HUDEP-2 (cell line): Measurements from ENCODE around the gene CAMP.
"Not testable (repeated sequence)": the region's sequence is repeated elsewhere in the genome, so short reads cannot be mapped to it uniquely, and the experiment has no call there.

Experiments used
- DNase-seq, 76 experiments: peaks; one replicate each; lab custom pipeline; 2025; ENCODE audit not compliant: unreplicated experiment in 76 of 76; lab: John Stamatoyannopoulos, UW

CAMP gene

DNA sequence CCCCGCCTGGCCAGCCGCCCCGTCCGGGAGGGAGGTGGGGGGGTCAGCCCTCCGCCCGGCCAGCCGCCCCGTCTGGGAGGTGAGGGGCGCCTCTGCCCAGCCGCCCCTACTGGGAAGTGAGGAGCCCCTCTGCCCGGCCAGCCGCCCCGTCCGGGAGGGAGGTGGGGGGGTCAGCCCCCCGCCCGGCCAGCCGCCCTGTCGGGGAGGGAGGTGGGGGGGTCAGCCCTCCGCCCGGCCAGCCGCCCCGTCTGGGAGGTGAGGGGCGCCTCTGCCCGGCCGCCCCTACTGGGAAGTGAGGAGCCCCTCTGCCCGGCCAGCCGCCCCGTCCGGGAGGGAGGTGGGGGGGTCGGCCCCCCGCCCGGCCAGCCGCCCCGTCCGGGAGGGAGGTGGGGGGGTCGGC is 11.5 kb upstream of the CAMP start:
- DNase-seq: not testable (repeated sequence)

DNA sequence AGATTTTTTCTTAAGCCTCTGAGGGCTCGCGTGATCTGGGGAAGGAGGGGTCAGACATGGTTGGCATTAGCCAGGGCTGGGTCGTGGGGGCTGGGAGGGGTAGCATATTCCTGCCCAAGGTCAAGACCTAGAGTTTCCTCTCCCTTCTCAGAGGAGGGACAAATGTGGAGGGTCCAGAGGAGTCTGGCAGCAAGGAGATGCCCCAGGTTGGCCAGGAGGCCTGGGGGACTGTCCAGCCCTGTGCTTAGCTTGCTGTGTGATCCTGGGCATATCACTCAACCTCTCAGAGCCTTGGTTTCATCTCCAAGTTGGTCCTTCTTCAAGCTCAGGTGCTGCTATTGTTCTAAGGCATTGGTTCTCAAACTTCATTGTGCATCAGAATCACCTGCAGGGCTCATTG is 9.1 kb upstream of the CAMP start:
- no peak for DNase-seq

DNA sequence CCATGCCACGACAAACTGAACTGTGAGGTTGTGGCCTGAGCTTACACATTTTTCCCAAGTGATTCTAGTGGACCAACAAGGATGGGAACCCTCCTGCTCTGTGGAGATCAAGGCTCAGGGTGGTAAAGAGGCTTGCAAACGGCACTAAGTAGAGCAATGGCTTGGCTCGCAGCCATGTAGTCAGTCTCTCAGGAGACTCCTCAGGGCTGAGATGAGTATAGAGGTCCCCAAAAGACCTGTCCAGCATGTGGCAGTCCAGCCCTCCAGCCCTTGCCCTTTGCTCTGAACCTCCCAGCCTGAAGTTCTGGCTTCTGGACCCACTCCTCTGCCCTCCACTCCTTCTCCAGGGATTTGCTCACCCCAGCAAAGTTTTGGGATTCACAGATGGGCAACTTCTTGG is 8.3 kb upstream of the CAMP start:
- no peak for DNase-seq

DNA sequence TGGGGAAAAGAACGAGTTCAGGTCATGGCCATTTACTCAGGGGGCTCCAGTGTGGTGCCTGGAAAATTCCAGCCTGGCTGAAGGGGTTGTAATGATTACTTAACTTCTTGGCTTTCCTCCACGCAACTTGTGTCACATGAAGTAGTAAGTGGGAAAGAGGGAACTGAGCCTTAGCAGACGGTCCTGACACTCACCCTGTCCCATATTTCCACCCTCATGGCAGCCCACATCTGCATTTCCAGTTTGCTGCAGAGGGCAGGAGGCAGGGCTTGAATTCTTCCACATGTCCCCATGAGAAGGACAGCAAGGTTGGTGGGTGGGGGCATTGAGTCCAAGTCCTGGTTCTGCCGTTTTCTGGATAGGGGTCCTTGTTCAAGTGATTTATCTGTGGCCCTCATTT is 7.8 kb upstream of the CAMP start:
- DNase-seq: no peak

DNA sequence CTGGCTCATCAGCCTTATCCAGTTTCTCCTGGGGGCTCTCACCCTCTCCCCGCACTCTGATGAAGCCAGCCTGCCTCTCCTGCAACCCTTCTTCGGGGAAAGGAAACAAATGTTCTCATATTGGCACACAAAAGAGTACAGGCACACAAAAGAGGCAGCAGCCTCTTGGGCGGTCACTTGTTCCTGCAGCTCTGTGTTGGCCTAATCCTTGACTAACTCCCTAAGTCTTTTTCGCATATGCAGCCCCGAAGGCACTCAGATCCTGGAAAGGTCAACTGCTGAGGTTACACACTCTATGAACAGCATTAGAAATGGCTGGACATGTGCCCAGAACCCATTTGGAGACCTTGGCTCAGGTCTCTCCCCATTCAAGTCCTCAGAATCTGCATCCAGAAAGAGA is 7.4 kb upstream of the CAMP start:
- DNase-seq: no peak

DNA sequence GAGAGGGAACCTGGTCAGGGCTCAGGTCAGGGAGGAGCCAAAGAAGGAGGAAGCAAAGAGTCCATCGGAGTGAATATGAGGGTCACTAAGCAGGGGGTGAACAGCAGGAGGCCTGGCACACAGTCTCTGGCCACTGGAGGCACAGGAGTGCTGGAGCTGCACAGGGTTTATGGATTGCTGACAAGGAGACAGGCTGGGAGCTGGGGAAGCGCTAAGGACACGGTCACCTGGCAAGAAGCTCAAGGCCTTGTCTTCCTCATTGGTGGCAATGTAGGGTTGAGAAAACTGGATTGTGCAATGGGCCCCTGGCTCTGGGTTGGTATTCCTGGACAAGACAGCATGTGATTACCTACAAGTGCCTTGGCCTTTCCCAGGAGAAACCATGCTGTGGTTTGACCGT is 5.8 kb upstream of the CAMP start:
- DNase-seq: no peak

DNA sequence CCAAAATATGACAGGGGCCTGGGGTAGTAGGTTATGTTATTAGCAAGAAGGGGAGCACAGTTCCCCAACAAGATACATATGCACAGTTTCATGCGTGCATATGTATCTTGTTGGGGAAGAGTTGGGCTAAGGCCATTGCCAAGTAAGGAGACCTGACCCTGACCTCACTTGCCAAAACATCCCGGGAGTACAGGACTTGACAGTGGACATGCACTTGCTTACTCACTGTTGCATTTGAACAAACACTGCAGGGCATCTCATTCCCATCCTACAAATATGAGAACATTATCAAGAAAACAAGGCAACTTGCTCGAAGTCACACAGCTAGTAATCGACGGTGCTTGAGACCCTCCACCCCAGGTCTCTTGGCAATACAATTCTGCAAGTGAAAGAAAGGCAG is 4.8 kb upstream of the CAMP start:
- no peak for DNase-seq

DNA sequence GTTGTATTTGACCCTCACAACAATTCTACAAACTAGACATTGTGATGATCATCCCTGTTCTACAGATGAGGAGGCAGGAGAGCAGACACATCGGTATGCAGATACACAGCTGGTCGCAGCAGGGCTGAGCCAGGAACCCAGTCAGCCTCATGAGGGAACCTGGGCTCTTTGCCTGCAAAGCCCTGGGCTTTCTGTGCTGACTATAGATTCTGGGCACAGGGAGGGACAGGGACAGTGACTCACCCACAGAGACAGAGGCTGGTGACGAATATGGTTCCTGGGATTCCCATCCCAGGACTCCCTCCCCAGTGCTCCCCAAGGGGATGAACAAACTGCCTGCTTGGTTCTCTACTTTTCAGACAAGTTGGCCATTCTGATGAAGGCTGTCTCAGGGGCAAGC is 3.8 kb upstream of the CAMP start:
- no peak for DNase-seq

DNA sequence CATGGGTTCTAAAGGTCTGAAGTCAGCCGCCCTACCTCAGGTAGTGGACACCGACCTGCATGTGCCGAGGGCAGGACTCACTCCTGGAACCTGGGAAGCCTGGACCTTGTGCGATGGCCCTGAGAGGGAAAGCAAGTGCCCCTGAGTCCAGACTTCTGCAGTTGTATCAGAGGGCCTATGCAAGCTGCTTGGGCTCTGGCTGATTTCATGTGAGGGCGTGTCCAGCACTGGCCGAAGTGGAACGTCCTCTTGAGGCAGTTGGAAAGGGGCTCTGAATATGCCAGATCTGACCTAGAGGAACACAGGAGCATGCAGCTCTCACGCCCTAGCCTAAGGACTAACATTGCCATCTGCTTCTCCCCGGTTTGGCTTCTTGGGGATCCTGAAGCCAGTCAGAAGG is 2.5 kb upstream of the CAMP start:
- no peak for DNase-seq

DNA sequence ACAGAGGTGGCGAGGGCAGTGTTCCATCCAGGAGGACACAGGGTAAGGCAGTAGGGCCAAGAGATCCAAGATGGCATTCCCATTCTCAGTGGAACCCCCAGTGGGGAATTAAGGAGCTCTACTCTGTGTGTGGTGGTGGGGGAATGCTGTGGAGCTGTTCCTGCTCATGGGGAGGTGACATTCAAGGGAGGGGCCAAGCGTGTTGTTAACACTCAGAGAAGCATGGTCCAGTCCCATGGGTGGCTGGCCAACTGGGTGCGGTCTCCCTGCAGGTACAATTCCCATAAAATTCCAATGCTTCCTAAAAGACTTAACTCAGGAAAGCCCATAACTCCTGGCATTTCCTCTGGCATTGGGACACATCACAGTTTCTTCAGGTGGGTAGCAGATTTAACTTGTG is 2.3 kb downstream of the CAMP start:
- no peak for DNase-seq

DNA sequence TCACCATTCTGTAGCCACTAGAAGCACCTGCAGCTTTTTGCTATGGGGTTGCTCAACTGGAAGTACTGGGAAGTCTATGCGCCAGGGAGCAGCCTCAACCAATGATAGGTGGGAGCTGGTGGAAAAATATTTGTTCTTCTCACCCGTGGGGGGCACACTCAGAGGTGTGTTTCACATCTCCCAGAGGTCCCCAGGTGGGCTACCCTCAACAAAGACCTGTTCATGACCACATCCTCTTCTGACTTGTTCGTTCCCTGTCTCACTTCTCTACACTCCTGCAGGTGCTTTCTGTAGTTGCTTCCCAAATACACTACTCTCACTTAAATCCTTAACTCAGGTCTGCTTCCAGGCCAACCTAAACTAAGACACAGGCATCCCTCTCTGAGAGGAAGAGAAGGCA is 3.6 kb downstream of the CAMP start:
- DNase-seq: no peak

DNA sequence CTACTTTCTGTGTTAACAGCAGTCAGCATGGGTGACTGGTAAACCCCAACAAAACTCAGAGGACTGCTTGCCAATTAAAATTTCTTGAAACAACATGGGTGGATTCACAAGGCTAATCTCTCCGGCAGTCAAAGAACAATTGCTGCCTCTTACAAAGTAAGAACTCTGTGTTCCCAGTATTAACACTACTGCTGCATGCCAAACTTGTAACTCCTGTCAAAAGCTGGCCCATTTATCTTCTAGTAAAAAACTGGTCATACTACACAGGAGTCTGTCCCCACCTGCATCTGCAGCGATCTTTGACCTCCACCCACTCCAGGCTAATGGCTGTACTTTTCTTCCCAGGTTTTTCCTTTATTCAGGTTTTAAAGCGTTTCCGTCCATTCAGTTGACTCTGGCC is 8.9 kb downstream of the CAMP start:
- no peak for DNase-seq

DNA sequence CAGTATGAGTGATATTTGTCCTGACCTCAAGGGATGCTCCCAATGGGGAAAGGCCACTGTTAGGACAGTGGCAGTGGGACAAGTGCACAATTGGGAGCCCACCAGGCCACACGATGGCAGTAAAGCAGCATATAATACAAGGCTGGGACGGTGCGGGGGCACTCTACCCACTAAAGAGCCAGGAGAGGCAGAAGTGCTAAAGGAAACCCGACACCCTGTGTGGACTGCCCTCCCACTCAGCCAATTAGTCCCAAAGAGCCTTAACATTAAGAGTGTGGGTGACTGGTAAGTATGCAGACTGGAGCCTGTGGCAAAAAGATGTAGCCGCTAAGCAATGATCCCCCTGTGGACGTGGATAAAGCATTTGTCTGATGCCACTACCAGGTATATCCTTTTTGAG is 9.4 kb downstream of the CAMP start:
- DNase-seq: peak in 70 of 76 experiments; percentile 9 to 73 (median 42)

DNA sequence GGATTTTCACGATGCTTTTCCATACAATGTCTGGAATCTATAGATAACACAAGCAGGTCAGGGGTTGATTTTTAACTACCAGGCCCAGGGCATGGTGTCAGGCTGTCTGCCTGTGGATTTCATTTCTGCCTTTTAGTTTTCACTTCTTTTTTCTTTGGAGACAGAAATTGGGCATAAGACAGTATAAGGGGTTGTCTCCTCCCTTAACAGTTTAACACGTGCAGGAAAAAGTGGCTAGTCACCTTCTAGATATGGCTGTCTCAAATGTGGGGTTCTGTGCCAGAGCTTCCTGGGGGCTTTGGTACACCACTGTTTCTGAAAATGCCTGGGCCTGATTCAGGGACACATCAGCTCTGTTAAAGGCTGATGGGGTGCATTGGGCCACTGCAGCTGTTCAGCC is 10.2 kb downstream of the CAMP start:
- no peak for DNase-seq

DNA sequence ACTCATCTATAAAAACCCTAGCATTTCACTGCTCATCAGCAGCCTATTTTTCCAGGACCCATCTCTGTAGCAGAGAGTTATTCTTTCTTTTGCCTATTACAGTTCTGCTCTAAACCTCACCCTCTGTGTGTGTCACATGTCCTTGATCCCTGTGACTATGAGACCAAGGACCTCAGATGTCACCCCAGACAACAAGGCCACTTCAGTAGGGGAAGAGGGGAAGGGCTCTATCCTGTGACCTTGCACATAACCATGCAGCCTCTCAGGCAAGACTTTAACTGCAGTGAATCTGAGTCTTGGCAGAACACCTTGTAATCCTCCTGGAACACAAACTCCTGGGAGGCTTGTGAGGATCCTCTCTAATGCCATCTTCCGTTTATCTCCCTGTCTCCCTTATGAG is 13.2 kb downstream of the CAMP start:
- no peak for DNase-seq

DNA sequence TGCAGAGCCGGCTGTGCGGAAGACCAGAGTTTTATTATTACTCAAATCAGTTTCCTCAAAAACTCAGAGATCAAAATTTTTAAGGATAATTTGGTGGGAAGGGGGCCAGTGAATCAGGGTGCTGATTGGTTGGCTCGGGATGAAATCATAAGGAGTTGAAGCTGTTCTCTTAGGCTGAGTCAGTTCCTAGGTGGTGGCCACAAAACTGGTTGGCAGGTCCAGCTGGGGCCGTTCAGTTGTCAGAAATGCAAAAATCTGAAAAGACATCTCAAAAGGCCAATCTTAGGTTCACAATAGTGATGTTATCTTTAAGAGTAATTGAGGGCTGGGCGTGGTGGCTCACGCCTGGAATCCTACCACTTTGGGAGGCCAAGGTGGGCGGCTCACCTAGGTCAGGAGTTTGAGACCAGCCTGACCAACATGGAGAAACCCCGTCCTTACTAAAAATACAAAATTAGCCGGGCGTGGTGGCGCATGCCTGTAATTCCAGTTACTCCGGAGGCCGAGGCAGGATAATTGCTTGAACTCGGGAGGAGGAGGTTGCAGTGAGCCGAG is 15.3 kb downstream of the CAMP start:
- no peak for DNase-seq

DNA sequence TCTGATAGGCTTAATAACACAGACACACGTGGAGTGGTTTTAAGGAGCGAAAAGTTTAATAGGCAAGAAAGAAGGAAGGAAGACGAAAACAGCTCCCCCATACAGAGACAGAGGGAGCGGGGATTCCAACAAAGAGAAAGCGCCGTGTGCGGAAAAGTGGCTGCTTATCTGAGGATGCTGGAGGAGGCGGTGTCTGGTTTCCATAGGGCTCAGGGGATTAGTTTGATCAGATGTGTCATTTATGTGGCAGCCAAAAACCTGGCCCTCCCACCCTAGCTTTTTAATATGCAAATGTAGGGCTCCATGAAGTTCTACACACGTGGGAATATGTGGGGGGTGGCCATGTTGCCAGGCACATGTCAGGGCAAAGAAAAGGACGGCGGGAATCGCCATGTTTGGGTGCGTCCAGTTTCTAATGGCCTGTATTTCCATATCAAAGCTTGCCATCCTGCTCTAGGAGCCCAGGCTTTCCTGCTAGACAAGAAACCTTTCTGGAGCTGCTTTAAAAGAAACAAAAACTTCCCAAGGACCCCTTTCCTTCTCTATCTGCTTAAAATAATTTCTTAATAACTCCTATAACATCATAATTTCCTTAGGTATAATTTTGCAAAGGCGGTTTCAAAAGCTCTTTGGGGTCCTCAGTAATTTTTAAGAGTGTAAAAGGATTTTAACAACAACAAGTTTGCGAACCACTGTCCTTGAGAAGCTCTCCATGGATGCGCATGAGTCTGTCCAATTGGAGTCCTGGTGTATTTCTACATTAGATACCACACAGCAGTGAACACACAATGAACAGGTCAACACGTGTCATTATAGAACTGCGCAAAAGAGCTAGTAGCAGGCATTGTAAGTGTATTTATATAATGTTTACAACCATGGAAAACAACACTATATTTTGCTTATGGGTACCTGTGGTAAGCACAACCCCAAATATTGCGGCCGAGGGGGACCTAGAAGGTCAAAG is 17.0 kb downstream of the CAMP start:
- no peak for DNase-seq

DNA sequence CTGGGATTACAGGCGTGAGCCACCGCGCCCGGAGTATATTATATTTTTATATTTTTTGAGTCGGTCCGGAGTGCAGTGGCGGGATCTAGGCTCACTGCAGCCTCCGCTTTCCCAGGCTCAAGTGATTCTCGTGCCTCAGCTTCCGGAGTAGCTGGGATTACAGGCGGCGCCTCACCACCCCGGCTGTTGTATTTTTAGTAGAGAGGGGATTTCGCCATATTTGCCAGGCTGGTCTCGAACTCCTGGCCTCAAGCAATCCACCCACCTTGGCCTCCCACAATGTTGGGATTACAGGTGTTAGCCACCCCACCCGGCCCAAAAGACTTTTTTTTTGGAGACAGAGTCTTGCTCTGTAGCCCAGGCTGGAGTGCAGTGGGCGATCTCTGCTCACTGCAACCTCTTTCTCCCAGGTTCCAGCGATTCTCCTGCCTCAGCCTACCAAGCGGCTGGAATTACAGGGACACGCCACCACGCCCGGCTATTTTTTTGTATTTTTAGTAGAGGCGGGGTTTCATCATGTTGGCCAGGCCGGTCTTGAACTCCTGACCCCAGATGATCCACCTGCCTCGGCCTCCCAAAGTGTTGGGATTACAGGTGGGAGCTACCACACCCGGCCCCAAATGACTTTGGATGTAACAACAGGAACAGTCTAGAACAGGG is 18.6 kb downstream of the CAMP start:
- DNase-seq: peak in 1 of 76 experiments; percentile 9

DNA sequence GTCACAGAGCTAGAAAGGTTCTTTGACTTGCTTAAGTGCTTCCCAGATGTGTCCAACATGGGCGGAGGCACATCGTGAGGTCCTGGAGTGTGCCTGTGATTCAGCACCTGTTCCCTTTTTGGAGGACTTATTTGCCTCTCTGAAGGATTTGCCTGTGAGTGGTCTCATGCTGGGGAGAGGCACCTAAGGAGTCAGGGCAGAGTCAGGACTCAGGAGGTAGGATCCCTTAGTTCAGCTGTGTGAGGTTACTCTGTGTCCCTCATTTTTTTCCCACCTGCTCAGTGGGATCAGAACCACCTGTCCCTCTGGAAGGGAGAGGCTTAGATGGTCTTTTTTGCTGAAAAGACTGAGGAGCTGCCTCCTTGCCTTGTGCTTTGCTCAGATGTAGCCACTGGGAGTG is 20.6 kb downstream of the CAMP start:
- DNase-seq: no peak

DNA sequence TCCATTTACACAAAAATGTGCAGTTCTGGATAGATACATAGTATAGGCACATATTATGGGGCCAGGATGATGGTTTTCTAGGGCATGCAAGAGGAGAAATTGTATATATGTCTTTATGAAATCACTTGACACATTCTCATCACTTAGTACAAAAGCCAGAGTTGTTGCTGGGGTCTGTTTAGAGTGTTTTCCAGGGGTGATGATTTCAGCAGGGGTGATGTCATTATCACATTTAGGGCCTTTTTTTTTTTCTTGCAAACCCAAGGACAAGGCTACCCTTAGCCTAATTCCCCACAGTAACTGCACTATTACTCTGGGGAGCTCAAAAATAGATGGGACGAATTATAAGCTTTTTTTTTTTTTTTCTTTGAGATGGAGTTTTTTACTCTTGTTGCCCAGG is 21.2 kb downstream of the CAMP start:
- DNase-seq: no peak

DNA sequence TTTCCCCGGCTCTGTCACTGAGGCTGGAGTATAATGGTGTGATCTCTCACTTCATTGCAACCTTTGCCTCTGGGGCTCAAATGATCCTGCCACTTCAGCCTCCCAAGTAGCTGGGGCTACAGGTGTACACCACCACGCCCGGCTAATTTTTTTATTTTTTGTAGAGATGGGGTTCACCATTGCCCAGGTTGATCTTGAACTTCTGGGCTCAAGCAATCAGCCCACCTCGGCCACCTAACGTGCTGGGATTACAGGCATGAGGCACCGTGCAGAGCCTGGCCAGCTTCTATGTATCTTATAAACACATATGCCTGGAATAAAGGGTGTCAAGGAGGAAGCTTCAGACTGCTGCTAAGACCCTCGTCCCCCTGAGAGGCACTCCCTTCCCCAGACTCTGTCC is 21.8 kb downstream of the CAMP start:
- DNase-seq: no peak

DNA sequence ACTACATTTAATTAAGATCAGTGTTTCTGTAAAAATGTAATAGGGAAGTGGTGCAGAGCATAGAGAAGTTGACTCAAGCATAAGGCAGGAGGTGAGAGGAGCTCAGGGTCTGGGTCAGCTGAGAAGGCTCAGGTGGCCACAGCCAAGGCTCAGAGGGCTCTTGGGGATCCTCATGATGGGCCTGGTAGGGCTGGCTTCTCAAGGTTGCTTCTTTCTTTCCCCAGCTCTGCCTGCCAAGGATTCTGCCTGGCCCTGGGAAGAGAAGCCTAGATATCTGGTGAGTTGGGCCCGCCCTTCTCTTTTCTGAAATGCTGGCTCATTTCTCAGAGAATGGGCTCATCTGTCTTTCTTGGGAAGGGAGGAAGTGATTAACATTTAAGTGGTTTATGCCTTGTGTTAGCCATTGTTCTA is 24.1 kb downstream of the CAMP start:
- peak in 6 of 76 experiments; percentile 6 to 19 (median 12) for DNase-seq
